LoVo (cell line): ENCODE measurements around the gene ARF1.

Experiments used
- DNase-seq: peaks from one replicate; pipeline ENCODE4 v3.0.0-alpha.2; 2016; ENCODE audit warnings: low spot score

Gene ARF1

DNA sequence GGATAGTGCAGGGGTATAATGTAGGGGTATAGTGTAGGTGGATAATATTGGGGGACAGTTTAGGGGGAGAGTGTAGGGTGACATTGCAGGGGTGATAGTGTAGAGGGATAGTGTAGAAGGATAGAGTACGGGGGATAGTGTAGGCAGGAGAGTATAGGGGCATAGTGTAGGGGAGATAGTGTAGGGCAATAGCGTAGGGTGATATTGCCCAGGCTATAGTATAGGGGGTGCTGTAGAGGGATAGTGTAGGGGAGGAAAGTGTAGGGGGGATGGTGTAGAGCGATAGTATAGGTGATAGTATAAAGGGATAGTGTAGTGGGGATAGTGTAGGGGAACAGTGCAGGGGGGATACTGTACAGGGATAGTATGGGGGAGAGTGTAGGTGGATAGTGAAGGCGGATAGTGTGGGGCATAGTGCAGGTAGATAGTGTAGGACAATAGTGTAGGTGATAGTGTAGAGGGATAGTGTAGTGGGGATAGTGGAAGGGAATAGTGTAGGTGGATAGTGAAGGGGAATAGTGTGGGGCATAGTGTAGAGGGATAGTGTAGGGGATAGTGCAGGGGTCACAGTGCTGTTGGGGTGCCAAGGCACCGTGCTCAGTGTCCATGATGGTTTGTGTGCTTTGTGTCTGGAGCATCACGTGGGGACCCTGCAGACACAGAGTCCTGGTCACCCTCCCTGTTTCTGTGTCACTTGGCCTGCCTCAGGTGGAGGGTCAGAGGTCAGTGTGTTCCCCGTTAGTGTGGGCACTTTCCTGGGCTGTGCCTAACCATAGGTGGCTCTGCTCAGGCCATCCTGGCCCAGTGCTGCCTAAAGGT is 10.5 kb upstream of the ARF1 start:
- no peak for DNase-seq

- no peak for DNase-seq
Measured at GRCh38 chr1:228072658-228073043, 9.9 kb upstream of the ARF1 start.

- no peak for DNase-seq
Measured at GRCh38 chr1:228073061-228073856, 9.2 kb upstream of the ARF1 start.

DNA sequence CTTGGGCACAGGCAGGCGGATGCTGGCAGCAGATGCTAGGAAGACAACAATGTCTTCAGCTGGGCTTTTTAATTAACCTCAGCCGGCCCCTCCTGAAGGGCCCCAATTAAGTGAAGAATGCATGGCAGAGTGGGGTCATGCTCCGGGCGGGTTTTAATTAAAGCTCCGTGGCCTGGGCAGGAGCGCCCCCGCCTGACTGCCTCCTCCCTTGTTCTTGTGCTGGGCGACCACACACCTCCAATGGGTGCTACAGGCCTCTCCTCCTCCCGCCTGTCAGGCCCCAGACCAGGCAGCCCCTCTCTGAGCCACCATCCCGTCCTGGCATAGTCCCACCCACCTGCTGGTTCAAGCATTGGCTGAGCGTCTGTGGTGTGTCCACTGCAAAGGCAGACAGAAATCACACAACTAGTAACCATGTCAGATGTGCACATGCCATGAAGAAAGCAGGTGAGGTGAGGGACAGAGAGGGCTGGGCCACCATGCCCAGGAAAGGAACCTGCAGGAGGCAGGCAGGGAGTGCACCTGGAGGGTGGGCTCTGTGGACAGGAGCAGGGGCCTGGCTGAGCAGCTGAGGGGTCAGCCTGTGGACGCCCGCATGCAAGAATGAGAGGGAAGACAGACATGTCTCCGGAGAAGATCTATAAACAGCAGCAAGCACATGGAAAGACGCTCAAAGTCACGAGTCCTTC is 8.5 kb upstream of the ARF1 start:
- DNase-seq = no peak

- DNase-seq = no peak
Measured at GRCh38 chr1:228074954-228075730, 7.4 kb upstream of the ARF1 start.

DNA sequence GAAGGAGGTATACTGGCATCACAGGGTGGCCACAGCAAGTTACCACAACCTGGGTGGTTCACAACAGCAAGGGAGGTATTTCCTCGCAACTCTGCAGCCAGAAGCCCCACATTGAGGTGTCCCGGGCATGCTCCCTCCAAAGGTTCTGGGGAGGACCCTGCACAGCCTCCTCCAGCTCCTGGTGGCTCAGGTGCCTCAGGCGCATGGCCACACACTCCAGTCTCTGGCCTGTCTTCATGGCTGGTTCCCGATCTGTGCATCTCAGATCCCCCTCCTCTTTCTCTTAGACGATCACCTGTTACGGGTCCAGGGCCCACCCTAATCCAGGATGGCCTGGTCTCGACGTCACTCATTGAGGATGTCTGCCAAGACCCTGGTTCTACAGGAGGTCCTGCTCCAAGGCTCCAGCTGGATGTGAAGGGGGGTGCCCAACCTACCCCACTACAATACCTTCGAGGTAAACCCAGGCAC is 6.7 kb upstream of the ARF1 start:
- DNase-seq = no peak

DNA sequence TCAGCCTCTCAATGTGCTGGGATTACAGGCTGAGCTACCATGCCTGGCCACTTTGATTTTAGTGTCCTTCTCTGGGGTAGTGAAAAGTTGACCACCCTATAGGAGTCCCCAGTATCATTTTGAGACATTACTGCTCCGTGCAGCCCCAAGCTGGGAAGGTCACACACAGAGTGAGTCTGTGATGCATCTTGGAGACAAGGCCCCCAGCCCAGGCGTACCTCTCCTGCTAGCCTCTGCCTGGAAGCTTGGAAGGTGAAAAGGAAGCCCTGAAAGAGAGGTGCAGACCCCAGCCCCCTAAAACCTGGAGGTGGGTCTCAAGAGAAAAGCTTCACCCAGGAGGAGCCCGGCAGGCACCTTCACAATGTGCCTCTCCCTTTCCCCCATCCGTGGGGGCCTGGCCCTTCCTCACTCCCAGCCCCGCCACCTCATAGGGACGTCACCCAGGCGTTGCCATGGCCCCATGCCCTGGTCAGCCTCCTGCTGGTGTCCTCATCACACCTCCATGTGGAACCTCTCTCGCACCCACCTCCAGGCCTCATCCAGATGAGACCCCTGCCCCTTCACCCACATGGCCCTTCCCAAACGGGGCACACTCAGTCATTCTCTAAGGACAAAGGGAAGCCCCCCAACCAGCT is 5.6 kb upstream of the ARF1 start:
- DNase-seq = no peak

GRCh38 chr1:228077565-228078330 is 4.8 kb upstream of the ARF1 start:
- DNase-seq = no peak

DNA sequence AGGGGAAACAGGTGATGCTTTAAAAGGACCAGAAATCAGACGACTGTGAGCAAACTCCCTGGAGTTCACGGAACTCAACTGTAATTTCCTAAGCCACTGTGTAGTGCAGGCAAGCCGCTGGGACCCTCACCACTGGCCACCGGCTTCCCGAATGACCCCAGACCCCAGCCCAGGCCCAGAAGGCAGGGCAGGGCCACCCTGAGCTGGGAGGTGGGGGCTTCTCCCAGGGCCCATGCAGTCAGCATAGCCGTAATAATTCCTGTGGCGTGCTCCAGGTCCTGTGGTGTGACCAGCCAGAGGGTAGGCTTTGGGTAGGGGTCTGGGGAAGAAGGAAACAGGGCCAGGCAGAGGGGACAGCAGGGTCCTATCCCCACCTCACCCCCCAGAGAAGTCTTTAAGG is 3.5 kb upstream of the ARF1 start:
- no peak for DNase-seq

DNA sequence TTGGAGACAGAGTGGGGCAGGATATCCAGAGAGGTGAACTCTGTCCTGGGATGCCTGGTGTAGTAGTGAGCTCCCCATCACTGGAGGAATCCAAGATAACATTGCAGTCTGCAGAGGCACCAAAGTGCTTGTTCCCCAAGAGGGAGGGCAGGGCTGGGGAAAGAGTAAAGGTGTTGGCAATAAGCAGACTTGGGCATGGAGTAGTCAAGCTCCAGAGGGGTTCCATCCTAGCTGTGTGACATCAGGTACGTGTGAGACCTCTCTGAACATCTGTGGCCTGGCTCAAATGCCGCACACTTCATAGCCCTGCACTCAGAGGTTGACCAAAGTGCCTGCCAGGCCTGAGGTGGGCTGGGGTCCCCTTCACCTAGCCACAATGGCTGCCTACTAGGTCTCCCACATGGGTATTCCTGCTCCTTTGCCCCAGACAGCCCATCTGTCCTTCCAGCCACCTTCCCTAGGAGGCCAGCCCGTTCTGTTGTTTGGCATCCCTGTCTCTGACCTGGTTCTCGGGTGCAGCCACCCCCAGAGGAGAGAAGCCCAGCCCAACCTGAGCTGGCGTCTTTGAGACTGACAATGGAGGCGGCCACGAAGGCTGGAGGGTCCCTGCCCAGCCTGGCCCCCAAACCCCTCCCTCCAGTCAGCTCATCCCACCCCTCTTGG is 2.8 kb upstream of the ARF1 start:
- no peak for DNase-seq

DNA sequence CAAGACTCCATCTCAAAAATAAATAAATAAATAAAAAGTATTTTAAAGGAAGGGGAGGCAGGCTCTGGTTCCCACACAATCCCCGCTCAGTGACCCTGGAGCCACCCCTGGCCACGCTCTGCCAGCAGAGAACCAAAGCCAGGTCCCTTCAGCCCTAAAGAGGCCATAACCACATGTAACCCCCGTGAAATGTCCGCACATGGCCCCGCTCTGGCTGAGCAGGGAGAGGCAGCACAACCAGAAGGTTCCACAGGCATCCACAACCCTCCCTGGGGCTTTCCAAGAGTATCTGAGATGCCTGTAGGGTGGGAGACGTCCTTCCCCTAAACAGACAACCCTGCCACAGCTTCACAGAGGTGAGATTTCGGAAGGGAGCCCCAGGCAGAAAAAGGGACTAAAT is 1.4 kb upstream of the ARF1 start:
- DNase-seq = no peak

- DNase-seq = no peak
Measured at GRCh38 chr1:228081578-228082213, 812 bp upstream of the ARF1 start.

- no peak for DNase-seq
Measured at GRCh38 chr1:228082918-228083870, 686 bp downstream of the ARF1 start.

DNA sequence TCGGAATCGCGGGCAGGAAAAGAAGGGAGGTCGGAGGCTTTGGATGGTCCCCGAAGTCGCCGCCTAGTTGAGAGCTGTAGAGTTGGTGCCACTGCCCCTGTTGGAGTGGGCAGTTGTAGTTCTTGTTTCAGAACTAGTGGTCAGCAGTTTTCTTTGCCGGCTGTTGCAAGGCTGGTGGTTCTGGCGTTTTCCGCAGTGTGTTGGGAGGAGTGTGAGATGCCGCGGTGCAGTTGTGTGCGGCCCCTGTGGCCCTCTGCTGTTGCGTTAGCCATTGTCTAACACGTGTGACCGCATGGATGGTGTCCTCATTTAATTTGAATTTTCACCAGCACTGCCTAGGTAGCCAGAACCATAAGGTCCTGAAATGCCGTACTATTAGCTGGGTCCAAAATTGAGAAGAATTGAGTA is 1.4 kb downstream of the ARF1 start:
- DNase-seq = no peak

- no peak for DNase-seq
Measured at GRCh38 chr1:228084325-228084724, 1.8 kb downstream of the ARF1 start.

DNA sequence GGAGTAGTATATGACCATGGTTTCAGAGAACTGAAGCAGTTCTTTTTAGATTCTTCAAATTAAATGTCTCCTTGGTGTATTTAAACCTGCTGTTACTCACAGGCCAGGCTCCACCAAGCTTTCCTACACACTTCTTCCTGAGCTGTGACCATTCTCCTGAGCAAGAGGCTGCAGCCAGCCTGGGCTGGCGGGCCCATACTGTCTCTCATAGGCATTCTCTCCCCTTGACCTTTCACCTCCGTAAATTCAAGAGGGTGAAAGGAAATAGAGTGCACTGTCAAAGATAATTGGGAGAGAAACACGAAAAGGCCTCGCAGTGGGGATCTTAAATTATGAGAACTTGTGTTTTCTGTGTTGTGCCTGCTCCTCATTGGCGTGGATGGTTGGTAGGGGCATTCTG is 2.3 kb downstream of the ARF1 start:
- no peak for DNase-seq

- DNase-seq = no peak
Measured at GRCh38 chr1:228085287-228085951, 2.9 kb downstream of the ARF1 start.

DNA sequence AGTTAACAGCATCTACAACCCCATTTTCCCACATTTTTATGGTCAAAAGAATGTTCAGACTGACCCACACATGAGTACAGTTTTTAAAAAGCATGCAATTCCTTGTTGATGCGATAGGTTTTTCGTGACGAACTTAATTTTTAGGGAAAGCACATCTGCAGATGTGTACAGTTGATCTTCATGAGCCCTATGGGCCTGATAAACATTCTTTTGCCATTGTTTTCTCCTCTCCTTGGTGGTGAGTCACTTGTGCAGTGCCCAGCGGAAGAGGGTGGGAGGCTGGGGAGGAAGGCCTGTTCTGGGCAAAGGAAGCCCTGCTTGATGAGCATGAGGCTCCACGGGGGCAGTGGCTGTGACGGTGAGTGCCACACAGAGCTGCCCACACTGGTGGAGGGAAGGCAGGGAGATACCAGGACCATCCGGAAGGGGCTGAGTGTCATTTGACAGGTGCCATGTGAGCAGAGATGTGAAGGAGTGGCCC is 5.3 kb downstream of the ARF1 start:
- no peak for DNase-seq
